Inferior parietal cortex (tissue), 1 donor: ENCODE measurements around the gene MRTFA.
"Not testable (repeated sequence)": the region's sequence is repeated elsewhere in the genome, so short reads cannot be mapped to it uniquely, and the experiment has no call there.

Experiments
- DNase-seq: peaks from one replicate; pipeline ENCODE4 v3.0.0-alpha.2; 2016; ENCODE audit errors: extremely low spot score

MRTFA gene

DNA sequence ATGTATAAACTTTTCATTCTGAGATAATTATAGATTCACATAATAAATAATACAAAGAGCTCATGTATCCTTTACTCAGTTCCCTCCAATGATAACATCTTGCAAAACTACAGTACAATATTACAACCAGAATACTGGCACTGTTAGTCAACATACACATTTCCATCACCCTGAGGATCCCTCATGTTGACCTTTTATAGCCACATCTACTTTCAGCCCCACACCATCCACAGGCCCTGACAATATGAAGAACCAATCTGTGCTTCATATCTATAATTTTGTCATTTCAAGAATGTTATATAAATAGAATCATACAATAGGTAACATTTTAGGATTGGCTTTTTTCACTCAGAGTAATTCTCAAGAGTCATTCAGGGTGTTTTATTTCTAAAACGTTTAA, 115.5 kb downstream of the MRTFA start:
- no peak for DNase-seq

DNA sequence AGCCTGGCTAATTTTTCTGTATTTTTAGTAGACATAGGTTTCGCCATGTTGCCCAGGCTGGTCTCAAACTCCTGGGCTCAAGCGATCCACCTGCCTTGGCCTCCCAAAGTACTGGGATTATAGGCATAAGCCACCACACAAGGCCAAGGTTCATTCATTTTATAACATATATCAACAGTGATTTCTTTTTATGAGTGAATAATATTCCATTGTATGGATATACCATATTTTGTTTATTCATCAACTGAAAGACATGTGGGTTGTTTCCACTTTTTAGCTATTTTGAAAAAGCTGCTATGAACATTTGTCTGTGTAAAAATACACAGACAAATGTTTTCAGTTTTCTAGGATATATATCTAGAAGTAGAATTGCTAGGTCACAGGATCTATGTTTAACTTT, 116.0 kb downstream of the MRTFA start:
- no peak for DNase-seq

DNA sequence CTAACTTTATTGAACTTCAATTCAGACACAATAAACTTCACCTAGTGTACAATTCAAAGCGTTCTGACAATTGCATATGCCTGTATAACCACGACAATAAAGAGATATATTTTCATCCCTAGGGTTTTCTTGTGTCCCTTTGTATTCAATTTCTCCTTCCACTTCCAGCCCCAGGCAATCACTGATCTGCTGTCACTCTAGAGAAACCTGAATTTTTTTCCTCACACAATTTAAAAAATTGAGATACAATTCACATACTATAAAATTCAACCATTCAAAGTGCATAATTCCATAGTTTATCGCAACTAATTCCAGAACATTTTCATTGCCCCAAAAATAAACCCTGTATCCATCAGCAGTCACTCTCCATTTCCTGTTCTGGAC, 116.6 kb downstream of the MRTFA start:
- DNase-seq, result no peak

DNA sequence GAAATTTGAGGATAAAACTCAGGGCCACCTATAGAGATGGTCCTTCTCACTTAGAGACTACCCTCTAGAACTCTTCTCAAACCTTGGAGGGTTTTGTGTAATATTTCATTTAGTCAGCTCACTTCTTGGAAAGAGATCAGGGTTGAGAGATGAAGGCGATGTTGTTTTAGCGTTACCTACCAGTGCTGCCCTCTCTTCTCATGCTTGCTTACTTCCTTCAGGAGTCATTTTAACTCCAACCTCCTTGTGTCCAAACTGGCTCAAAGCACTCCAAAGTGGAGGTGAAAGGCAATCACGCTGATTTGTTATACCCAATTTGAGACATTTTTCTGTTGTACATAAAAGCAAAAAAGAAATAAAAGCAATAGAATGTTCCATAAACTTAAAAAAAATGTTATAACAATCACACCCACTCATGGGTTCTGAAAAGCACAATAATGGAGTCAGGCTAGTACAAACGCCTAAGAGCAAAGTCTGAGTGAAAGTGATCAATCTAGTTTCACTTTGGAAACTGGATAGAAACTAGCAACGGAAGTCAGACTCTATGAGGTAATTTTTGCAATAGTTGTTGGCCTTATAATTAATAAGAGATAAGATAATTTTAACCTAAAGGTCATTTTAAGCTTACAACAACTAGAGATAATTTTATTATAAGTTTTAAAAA, 117.1 kb downstream of the MRTFA start:
- DNase-seq, result no peak

DNA sequence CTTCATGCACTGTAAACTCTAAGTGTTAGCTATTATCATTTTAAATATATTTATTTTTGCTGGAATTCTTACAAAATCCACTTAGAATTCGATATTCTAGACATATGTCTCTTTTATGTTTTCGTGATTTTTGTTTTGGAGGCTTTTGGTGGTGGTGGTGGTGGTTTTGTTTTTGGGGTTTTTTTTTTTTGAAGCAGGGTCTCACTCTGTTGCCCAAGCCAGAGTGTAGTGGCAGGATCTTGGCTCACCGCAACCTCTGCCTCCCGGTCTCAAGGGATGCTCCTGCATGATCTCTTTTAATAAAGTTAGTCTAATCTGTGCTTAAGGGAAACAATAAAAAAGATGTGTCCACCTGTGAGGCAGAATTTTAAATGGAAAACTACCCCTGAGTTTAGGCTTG, 117.7 kb downstream of the MRTFA start:
- no peak for DNase-seq

DNA sequence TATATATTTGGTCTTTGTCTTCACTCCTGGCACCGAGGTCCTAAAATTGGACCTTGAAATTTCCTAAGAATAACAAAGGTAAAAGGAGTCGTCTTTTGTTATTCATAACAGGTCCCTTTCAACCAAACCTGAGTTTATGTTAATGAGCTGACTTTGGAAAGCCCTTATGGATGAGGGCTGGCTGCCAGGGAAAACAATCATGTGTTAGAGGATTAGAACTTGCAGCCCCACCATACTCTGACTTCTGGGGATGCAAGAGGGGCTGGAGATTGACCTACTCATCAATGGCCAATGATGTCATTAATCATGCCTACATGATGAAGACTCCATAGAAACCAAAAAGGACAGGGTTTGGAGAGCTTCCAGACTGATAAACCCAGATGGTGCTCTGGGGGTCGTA, 118.9 kb downstream of the MRTFA start:
- DNase-seq, result no peak

DNA sequence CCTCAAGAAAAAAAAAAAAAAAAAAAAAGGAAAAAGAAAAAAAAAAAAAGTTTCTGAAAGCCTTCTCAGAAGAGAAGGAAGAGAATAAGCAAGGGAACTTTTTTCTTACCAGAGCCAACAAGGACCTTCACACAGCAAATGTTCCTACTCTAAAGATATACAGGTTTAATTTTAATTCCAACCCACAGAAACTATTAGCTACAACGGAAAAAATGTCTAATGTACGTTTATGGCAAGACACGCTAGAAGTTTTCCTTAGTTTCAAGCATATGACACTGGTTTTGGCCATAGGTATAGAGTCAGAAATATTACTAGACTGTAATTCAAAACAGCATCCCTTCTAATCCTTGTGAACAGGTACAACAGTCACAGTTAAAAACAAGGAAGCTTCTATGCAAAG, 120.1 kb downstream of the MRTFA start:
- DNase-seq, result no peak

DNA sequence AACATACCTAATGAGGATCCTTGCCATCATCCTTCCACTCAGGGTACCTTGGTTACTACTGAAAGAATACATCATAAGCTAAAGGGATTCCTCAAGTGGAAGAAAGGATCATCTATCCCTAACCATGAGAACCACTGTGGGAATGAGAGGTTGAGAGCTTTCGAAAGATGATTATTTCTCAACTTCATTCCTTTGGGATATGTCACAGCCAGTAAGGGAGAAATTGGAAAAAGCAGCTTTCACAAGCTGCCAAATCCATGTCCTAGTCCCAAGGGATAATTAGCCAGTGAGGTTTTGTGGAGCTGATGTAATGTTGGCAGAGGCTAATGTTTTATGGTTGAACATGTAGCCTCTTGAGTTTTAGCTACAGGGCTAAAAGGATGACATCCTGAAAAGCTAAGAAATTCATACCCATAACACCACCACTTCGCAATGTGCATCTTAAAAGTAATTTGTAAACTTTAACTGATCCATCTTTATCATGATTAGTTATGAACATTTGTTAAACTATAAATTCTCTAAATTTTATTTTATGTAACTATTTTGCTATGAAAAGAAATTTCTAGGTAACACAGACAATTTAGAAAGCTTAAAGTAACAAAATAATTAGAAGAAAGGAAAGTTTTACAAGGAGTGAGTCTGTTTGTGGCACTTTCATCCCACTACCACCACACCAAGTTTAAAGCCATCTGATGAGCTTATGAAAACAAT, 123.9 kb downstream of the MRTFA start:
- DNase-seq, result no peak

DNA sequence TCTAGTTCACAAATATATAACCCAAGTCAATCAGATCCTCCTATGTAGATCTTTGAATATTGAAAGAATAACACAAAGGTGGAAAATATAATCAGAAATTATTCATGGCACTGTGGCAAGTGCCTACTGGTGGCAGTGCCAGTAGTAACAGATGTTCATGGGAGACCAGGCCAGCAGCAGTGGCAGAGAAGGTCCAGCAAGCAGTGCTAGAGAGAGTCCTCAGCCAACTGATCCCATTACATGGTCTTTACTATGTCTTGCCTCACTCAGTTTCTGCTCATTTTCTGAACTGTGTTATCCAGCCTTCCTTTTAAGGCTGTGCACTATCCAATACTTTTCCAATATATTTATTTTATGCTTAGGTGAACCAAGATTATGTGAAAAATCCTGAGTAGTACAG, 124.9 kb downstream of the MRTFA start:
- no peak for DNase-seq

DNA sequence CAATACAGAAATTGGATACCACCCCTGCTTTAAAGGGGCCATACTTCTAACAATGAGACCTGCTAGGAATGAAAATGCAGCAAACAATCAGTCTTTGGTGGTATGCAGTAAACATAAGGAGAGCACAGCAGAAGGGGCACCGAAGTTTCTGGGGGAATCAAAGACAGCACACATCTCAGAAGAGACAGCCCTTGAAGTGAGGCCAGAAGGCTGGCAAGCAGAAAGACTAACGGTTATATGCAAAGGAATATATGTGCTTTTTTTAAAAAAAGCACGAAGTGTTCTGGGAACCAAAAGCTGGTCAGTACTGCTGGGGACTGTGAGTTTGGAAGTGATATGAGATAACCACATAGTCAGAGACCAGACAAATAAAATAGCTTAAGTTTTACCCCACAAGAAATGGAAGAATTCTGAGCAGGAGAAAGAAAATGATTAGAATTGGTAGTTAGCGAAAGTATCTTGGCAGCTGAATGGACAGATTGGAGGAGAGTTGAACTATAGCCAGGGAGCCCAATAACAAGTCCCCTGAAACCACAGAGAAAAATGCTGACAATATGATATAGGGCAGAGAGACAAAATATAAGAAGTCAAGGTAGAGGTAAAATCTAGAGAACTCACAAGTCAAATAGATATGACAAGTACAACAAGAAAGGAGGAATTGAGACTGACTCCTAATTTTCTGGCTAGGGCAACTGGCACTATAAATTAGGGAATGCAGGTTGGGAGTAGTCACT, 125.7 kb downstream of the MRTFA start:
- no peak for DNase-seq

DNA sequence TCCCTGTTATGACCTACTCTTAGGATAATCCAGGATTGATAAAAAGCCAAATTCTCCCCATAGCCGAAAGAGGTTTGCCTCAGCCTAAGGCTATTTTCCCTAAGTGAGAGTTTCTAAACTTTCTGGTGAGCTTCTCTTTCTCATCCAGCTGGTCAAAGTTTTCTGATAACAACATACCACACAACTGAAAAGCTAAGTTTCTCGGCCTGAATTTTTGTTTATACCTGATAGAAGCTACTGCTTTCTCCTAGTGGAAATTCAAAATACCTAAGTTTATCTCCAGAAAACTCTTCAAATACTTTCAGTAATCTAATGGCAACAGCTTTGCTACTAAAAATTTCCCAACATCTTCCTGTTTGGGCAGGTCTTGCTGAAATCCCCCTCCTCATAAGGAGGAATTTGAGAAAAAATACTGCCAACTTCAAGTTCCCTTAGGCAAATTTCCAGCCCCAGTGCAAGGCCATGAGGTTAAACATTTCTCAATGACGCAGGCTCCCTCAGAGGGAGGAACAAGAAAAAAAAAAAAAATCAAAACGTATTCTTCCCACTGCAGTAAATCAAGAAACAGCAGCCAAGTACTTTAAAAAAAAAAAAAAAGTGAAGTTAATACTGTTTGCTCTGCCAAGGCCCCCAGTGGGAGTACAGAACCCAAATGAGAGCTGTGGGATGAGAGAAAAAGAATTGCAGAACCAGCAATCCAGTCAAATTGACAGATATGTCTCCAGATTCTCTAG, 127.0 kb downstream of the MRTFA start:
- DNase-seq, result no peak

DNA sequence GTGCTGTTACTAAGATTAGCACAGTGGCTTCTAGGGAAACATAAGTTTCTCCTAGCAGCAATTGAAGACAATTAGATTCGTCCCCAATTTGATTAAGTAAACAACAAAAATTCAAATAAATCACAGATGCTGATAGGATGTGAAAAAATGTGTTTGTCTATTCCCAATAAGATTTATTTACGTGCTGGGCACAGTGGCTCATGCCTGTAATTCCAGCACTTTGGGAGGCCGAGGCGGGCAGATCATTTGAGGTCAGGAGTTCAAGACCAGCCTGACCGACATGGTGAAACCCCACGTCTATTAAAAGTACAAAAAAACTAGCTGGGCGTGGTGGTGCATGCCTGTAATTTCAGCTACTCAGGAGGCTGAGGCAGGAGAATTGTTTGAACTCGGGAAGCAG, 128.5 kb downstream of the MRTFA start:
- not testable (repeated sequence) for DNase-seq

DNA sequence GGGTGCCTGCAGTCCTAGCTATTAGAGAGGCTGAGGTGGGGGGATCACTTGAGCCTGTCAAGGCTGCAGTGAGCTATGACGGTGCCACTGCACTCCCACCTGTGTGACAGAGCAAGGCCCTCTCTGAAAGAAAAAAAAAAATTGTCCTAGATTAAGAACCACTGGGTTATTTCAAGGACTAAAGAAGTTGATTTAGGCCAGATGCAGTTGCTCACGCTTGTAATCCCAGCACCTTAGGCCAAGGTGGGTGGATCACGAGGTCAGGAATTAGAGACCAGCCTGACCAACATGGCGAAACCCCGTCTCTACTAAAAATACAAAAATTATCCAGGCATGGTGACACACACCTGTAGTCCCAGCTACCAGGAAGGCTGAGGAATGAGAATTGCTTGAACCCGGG, 129.0 kb downstream of the MRTFA start:
- DNase-seq, result no peak

DNA sequence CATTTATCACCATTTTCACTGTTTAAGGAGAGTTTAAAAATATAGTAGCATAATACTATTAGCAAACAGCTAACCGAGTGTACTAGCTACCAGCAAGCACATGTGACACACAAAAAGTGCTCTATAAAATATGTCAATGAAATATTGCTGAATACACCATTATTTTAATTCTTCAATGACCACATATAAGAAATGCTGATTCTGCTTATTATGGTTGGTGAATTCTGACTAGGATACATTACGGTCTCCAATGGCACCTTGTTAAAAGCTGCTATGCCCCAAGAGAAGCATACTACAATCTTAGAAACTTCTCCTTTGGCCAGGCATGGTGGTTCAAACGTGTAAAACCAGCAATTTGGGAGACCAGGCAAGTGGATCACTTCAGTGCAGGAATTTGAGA, 129.8 kb downstream of the MRTFA start:
- no peak for DNase-seq

DNA sequence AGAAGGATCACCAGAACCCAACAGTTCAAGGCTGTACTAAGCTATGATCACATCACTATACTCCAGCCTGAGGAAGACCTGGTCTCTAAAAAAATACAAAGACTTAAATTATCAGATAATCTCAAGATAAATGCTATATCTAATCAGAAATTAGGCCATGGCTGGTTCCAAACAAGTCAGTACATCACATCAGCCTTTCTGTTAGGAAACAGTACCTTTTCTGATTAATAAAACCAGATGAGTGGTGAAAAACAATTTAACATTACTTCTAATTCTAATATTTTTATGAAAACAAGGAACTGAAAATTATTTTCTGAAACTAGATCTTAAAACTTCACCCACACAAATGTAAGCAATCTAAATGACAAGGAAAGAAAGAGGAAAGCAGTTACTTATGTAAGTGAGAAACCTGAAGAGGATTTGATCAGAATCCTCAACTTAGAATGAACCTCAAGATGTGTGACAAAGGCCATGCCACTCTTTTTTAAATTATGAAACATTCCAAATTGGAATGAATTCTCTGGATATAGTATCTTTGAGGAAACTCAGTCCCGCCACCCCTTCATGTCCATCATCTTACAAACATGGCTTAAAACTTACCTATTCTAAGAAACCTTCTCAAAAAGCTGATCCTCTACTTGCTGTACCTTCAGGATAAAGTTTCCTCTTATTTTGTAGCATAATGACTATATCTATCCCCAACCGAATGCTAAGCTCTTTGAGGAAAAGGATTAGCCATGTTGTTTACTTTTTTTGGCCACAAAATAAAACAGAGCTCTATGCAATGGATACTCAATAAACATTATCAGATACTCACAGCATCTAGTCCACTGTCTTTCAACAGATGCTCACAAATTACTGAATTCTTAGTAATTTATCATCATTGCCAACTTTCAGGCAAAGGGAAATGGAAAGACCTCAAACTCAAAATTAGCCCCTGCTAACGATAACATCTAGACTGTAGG, 132.0 kb downstream of the MRTFA start:
- DNase-seq, result no peak

DNA sequence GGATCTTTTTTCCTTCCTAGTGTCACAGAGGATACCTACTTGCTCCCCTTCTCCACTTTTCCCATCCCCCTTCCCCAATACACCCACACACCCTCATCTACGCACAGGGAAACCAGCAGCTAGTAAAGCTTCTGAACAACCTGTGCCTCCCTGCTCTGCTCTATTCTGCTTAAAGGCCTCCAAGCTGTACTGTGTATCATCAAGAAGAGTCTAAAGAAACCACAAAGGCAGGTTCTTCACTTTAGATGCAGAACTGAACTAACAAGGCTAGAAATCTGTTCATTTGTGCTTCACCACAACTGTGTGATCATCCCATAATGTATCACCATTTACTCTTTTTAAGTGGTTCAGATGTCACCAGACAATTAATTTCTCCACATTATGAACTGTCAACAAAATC, 133.6 kb downstream of the MRTFA start:
- no peak for DNase-seq

DNA sequence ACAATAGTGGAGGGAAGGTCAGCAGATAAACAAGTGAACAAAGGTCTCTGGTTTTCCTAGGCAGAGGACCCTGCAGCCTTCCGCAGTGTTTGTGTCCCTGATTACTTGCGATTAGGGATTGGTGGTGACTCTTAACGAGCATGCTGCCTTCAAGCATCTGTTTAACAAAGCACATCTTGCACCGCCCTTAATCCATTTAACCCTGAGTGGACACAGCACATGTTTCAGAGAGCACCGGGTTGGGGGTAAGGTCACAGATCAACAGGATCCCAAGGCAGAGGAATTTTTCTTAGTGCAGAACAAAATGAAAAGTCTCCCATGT, 136.1 kb downstream of the MRTFA start:
- DNase-seq, result not testable (repeated sequence)

DNA sequence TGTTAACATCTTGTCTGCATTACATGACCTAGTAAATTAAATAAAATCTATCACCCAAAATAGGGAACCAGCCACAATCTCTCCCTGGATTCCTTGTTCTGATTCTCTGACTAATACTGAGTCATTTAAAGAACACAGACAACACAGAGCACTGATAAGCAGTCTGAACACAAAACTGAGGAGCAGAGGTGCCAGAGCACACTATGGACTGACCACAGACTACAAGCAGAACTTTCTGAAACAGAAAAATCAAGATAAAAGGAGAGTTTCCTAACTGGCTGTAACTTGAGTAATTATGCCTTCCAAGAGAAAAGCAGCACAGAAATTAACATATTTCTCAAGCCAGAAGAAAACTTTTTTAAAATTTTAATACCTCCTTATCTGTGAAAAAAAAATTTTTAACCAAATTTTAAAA, 137.3 kb downstream of the MRTFA start:
- DNase-seq, result no peak

DNA sequence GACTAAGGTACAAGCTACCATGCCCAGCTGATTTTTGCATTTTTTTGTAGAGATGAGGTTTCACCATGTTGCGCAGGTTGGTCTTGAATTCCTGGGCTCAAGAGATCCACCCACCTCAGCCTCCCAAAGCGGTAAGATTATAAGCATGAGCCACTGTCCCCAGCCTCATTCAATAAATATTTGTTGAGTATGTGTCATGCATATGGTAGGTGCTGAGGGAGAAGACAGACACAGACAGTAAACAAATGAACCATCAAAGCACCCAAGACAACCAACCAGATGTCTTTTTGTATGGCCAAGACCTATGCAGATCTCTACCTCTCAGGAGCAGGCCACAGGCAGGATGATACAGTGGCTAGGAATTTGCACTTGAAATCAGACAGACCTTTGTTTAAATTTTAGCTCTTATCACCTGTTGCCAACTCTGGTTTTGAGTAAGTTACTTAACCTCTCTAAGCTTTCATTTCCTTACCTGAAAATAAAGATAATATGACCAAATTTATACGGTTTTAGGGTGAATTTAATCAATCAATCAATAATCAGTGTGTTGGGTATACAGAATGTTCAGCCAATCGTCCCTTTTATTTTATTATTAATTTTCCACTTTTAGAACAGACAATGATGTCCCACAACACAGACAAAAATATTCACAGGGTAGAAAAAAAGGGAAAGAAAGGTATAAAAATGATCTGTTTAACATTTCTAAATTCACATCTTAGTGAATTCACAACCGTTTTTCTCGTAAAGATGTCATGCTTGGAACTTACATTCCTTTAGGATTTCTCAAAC, 137.9 kb downstream of the MRTFA start:
- no peak for DNase-seq

DNA sequence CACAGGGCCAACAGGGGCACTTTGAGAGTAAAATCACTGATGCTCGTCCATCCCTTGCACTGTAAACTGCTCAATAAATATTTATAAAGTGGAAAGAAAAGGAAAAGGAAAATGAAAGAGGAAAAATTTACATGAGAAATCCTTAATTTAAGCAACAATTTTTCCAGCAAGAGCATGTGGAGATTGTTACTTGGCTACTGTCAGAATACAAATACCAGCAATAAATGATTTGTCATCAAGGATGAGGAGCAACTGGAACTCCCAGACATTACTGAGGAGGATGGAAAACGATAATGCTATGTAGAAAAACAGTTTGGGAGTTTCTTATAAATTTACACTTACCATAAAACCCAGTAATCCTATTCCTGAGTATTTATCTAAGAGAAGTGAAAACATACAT, 143.1 kb downstream of the MRTFA start:
- no peak for DNase-seq
